Epithelial cell of prostate (primary cell): ENCODE results near the gene KIF17.

Experiments used
- DNase-seq: peaks from one replicate; pipeline ENCODE4 v3.0.0-alpha.2; 2011; ENCODE audit warnings: low read depth, low spot score
- H3K27ac ChIP-seq: fragments of 450-650 bp; 2 replicates; pipeline ENCODE4 v1.5.1; 2017; ENCODE audit warnings: mild to moderate bottlenecking

The KIF17 gene

GRCh38 chr1:20717452-20718342 lies at the start of gene KIF17:
KIF17 (minus strand) TSS chr1:20718007; CDS start chr1:20717706, 301 bp downstream.
- DNase-seq = no peak
- H3K27ac ChIP-seq = no peak within 1 kb of the TSS

- H3K27ac ChIP-seq = no peak overlapping the region
- no peak for DNase-seq
Observed at GRCh38 chr1:20767271-20767670, 49.5 kb upstream of the KIF17 start.

GRCh38 chr1:20763417-20763816 lies 45.6 kb upstream of the KIF17 start:
- H3K27ac ChIP-seq = no peak overlapping the region
- no peak for DNase-seq

- DNase-seq = no peak
- no peak overlapping the region for H3K27ac ChIP-seq
Observed at GRCh38 chr1:20760322-20760721, 42.5 kb upstream of the KIF17 start.

- DNase-seq = no peak
- H3K27ac ChIP-seq = no peak overlapping the region
Observed at GRCh38 chr1:20753589-20753988, 35.8 kb upstream of the KIF17 start.

DNA sequence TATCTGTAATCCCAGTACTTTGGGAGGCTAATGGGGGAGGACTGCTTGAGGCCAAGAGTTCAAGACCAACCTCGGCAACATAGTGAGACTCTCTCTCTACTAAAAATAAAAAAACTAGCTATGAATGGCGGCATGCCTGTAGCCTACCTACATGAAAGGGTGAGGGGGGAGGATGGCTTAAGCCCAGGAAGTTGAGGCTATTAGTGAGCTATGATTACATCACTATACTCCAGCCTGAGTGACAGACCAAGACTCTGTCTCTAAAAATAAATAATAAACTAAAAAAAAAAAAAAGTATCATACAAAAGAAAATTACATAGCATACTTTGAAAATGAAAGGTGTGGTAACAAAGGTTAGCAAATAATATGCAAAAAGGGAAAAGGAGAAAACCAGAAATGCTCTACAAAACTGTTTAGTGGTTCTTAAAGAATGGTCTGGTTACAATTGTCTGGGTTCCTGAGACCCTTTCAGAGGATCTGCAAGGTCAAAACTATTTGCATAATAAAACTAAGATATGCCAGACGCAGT lies 33.7 kb upstream of the KIF17 start:
- H3K27ac ChIP-seq = no peak overlapping the region
- no peak for DNase-seq

GRCh38 chr1:20742671-20743070 lies 24.9 kb upstream of the KIF17 start:
- H3K27ac ChIP-seq = no peak overlapping the region
- no peak for DNase-seq

DNA sequence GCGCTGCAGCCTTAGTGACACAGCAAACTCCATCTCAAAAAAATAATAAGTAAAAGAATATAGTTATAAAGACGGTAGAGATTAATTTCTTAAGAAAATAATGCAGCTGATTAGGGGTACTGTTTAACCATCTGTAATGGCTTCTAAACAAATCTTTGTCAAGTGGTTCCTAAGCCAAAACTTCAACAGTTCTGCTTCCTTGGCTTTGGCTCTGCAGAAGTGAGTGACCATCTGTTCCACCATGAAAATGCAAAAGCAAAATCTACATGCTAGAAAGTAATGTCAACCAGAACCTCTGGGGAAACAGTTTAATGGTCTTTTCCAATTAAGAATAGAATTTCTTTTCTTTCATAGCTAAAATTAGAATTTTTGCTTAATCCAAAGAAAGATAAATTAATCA lies 23.0 kb upstream of the KIF17 start:
- peak overlapping the region; percentile 72 for H3K27ac ChIP-seq
- DNase-seq = no peak

DNA sequence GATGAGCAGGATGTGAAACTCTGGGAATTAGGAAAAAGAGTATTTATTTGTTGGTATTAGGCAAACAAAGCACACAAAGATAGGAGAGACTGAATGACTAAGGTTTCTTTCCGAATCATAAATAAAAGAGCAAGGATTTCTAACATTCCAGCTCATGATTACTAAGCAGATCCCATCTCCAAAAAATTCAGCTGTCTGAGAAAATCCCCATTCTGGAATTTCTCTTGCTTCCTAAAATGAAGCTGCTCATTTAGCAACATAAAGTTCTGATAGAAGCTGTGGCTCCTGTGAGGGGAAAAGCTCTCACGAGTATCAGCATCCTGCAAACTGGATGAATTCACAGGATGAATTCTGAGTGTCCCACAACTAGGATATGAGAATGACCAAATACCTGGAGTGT lies 21.4 kb upstream of the KIF17 start:
- peak overlapping the region; percentile 72 for H3K27ac ChIP-seq
- DNase-seq = no peak

- peak; percentile 97 for DNase-seq
- peak overlapping the region; percentile 96 for H3K27ac ChIP-seq
Observed at GRCh38 chr1:20735581-20736111, 17.8 kb upstream of the KIF17 start.

DNA sequence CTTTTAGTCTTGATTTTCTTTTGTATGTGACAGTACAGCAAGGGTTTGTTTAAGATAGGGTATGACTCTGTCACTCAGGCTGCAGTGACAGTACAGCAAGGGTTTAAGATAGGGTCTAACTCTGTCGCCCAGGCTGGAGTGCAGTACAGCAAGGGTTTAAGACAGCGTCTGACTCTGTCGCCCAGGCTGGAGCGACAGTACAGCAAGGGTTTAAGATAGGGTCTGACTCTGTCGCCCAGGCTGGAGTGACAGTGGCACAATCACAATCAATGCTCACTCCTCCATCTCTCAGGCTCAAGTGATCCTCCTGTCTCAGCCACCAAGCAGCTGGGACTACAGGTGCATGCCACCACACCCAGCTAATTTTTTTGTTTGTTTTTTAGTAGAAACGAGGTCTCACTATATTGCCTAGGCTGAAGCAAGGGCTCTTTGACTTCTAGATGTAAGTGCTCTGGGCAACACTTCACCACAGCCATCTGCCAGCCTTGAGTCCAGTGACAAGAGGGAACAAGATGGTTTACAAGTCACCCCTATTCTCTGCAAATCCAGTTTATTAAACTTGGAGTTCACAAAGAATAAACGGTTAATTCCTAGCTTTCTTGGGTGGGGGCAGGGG lies 15.7 kb upstream of the KIF17 start:
- no peak for DNase-seq
- H3K27ac ChIP-seq = peak overlapping the region; percentile 96

DNA sequence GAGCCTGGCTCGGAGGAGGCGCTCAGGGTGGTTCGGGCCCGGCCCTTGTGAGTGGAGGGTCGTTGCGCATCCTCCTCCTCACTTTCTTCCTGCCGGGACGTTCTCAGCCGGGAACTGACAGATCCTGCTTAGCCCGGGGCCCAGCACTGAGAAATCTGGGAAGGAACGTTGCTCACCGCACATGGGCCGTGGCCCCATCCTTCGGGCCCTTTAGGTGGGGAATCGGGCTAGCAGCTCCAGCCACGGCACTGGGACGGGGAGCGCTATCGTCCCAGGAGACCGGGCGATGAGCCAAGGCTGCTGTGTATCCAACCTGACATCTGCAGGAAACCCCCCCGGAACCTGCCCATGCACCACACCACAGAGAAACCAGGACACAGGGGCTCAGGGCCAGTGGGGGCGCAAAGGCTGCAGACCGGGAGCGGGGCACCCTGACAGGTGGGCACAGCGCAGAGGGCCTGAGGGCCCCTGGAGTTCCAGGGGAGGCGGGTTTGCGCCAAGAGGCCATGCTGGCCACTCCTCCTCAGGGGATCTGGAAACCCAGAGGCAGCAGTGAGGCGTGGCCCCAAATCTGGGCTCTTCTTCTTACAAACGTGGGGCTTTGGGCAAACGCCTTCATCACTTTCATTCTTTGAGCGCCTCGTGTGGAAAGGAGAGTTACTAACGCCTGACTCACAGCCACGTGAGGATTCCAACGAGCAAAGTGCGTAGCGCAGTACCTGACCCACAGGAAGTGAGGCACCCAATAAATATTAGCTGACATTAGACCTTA lies 15.0 kb upstream of the KIF17 start, which contains the start of gene SH2D5:
Gene SH2D5 (minus strand): TSS at position 116 of the 772 bp plus-strand sequence. CDS start 4,659 bp downstream, outside the sequence.
- DNase-seq = peak; percentile 90

GRCh38 chr1:20732071-20732587 lies 14.3 kb upstream of the KIF17 start:
- H3K27ac ChIP-seq = peak overlapping the region; percentile 96
- no peak for DNase-seq

More for the DNA sequence above, 15.0 kb upstream of the KIF17 start, which contains the start of gene SH2D5:
- H3K27ac ChIP-seq = peak within 1 kb of the TSS; percentile 96

- peak overlapping the region; percentile 96 for H3K27ac ChIP-seq
- no peak for DNase-seq
Observed at GRCh38 chr1:20731057-20731991, 13.5 kb upstream of the KIF17 start.

GRCh38 chr1:20730690-20731056 lies 12.9 kb upstream of the KIF17 start:
- no peak overlapping the region for H3K27ac ChIP-seq
- DNase-seq = no peak

DNA sequence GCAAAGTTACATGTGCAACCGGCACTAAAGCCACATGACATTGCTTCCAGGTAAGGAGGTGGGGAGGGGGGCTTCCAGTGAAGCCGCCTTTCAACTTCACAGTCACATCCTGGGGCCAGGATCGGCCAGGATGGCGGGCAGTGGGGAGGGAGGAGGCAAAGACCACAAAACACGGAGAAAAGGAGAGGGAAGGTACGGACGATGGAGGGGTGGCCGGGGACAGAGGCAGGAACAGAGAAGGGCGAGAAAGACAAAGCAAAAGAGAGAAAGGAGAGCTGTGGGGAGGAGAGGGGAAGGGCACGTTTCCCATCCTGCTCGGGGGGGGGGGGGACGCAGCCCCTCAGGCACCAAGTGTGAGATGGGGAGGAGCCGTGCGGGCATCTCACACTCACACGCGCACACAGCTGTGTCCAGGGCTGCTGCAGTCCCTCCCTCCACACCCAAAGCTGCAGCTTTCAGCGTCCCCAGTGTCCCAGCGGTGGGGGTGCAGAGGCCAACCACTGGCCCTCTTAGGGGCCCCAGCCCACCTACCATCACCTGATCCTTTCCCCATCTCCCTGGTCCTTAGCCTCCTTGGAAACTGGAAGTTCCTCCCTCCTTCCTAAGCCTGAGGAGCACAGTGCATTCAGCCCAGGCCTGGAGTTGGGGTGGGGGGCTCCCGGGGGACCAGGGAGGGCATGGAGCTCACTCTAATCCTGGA lies 12.3 kb upstream of the KIF17 start:
- no peak for DNase-seq

DNA sequence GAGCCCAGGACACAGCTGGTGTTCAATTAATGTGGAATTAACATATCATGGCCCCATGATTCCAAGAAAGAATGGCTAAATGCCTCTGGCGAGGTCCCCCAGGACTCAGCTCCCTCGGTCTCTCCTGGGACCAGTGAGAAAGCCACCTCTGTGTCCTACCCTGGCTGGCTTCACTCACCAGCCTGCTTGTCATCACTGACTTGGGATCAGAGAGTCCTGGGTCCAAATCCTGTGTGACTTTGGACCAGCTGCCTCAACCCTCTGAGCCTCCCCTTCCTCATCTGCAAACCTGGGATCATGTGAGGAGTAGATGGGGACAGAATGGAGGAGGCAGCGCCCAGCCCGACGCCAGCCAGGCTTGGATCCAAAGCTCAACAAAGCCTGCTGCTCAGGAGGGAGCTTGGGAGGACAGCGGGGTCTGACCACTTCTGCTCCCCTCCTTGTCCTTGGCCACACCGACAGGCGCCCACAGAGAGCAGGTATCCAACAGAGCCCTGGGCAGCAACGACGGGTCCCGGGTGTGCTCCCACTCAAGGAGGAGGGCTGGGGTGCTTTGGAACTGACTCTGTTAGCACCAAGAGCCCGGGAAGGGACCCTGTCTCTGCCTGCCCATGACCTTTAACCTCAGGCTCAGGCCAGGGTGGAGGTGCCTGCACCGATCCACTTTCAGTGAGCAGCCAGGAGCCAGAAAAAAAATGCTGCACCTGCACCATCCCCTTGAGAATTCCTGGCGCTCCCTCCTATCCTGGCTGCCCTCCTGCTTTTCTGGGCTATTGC lies 11.5 kb upstream of the KIF17 start:
- no peak overlapping the region for H3K27ac ChIP-seq
- DNase-seq = no peak

More for the DNA sequence above, 12.3 kb upstream of the KIF17 start:
- H3K27ac ChIP-seq = no peak overlapping the region
